Right atrium auricular region (tissue), 2 donors: ENCODE measurements around the gene IMMP1L. TPM values are rescaled to one million over a fixed set of nuclear protein-coding genes. Genes with fewer than 3 reads are reported as not detected.

Experiments used
- DNase-seq: peaks from one replicate; pipeline ENCODE4 v3.0.0-alpha.2; 2019; ENCODE audit warnings: low spot score
- H3K27ac ChIP-seq, 2 donors: fragments of 200-600 bp; sonication (generic); 1 replicate in 1 of 2; 2 replicates in 1 of 2; pipeline ENCODE4 v1.5.1; 2016 to 2019
- H3K27me3 ChIP-seq, 2 donors: fragments of 200-600 bp; sonication (generic); one replicate each; pipeline versions ENCODE4 v1.5.1 to v1.6.0; 2017 to 2019
- H3K36me3 ChIP-seq: fragments of 200-600 bp; sonication (generic); one replicate; pipeline ENCODE4 v1.5.1; 2016
- H3K4me1 ChIP-seq, 2 donors: fragments of 200-600 bp; sonication (generic); one replicate each; pipeline versions ENCODE4 v1.5.1 to v1.6.0; 2017 to 2019
- H3K4me3 ChIP-seq, 2 donors: fragments of 200-600 bp; sonication (generic); 1 replicate in 1 of 2; 2 replicates in 1 of 2; pipeline ENCODE4 v1.5.1; 2017 to 2019; ENCODE audit warnings: mild to moderate bottlenecking in 1 of 2, moderate library complexity in 1 of 2
- H3K9me3 ChIP-seq, 2 donors: fragments of 200-600 bp; sonication (generic); one replicate each; pipeline ENCODE4 v1.5.1; 2019
- total RNA-seq, 2 donors: library from RNA; depleted of rRNA; stranded (reverse); fragments of >200 nt; gene quantifications; one replicate each; pipeline ENCODE4 v1.1.0, GENCODE V29; 2016
- TF ChIP-seq, protein P1 (sequence below), 2 donors: fragments of 200-600 bp; sonication (generic); IDR thresholded peaks; one replicate each; pipeline ENCODE4 v1.5.1; 2019; ENCODE audit warnings: antibody characterized with exemption in 2 of 2

Gene IMMP1L
- total RNA-seq, 2 donors from 2014 or later = 9.1 to 22.9 TPM

DNA sequence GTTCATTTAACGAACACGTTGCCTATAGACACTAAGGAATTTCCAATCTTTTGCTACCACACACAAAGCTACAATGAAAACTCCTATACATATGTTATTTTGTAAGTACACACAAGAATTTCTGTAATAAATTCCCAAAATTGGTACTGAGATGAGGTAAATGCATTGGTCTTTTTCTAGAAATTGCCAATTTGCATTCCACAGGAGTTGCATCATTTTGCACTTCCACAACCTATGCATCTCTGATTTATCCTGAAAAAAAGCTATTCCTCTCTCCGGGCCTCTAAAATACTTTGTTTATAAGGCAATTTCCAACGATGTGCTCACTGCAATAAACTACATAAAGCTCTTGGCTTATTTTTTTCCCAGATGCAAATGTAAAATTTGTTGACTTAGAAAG lies 24.9 kb downstream of the IMMP1L start:
- H3K4me1 ChIP-seq = no peaks in the 10 kb centered on the region
- TF ChIP-seq, protein P1, sequence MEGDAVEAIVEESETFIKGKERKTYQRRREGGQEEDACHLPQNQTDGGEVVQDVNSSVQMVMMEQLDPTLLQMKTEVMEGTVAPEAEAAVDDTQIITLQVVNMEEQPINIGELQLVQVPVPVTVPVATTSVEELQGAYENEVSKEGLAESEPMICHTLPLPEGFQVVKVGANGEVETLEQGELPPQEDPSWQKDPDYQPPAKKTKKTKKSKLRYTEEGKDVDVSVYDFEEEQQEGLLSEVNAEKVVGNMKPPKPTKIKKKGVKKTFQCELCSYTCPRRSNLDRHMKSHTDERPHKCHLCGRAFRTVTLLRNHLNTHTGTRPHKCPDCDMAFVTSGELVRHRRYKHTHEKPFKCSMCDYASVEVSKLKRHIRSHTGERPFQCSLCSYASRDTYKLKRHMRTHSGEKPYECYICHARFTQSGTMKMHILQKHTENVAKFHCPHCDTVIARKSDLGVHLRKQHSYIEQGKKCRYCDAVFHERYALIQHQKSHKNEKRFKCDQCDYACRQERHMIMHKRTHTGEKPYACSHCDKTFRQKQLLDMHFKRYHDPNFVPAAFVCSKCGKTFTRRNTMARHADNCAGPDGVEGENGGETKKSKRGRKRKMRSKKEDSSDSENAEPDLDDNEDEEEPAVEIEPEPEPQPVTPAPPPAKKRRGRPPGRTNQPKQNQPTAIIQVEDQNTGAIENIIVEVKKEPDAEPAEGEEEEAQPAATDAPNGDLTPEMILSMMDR (IDR thresholded peaks at IDR 0.05) = no peak
- no peak overlapping the region for H3K4me3 ChIP-seq
- no peak overlapping the region for H3K27ac ChIP-seq
- DNase-seq = no peak
- H3K27me3 ChIP-seq = no peaks in the 10 kb centered on the region
- no peaks in the 10 kb centered on the region for H3K36me3 ChIP-seq
- H3K9me3 ChIP-seq = no peaks in the 10 kb centered on the region

DNA sequence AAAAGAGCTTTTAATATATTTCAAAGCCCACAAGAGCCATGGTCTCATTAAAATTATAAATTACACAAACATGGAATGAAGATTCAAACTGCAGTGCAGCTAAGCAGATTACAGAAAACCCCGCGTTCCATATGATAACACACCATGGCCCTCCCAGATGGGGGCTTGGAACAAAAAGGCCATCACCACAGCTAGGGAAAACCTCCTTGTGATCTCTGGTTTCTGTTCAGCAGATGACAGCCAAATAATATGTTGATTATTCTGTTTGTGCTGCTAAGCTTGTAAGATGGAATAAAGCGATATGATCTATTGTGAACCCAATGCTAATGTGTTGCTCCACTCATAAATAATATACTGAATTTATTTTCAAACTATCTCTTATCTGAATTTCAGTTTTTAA lies 28.5 kb downstream of the IMMP1L start:
- no peak for DNase-seq
- Histone ChIP-seq H3K4me1 (no peaks in the 10 kb centered on the region), H3K36me3 (no peaks in the 10 kb centered on the region), H3K27ac (no peak overlapping the region), H3K4me3 (no peak overlapping the region), H3K27me3 (no peaks in the 10 kb centered on the region), H3K9me3 (no peaks in the 10 kb centered on the region)
- TF ChIP-seq, protein P1 (IDR thresholded peaks at IDR 0.05) = no peak

DNA sequence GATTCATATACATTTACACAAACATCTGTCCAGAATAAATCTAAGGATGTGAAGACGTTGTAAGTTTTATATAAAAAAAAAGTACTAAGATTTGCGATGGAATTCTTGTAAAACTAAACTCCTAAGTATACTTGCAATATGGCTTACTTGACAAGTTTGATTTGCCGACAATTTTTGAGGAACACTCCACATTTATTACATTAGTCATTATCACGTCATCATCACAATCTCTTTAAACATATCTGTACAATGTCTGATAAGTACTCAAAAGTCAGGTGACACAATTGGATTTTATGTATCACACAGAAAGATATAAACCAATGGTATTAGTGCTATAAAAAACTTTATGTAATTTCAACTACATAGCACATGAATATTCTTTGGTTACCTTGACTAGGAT lies 30.4 kb downstream of the IMMP1L start:
- TF ChIP-seq, protein P1 (IDR thresholded peaks at IDR 0.05) = no peak

DNA sequence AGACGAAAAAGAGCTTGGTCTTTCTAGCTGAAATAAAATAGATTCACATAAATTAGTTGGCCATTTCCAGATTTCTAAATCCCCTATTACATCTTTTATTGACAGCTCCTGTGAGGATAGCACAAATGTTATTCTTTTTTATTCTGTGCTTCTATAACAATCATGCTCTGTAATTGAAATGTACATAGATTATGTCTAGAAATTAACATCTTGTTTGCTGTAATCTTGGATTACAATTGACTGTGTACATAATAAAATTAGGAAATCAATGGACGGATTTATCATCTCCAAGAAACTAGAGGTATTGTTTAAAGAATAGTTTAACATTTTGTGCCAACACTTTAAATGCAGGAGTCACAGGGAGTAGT lies 31.2 kb downstream of the IMMP1L start:
- no peak overlapping the region for H3K27ac ChIP-seq
- no peaks in the 10 kb centered on the region for H3K9me3 ChIP-seq
- no peaks in the 10 kb centered on the region for H3K4me1 ChIP-seq
- no peaks in the 10 kb centered on the region for H3K36me3 ChIP-seq
- no peak overlapping the region for H3K4me3 ChIP-seq
- DNase-seq = no peak
- TF ChIP-seq, protein P1 (IDR thresholded peaks at IDR 0.05) = no peak
- H3K27me3 ChIP-seq = no peaks in the 10 kb centered on the region

More for the DNA sequence above, 30.4 kb downstream of the IMMP1L start:
- H3K9me3 ChIP-seq = no peaks in the 10 kb centered on the region
- H3K36me3 ChIP-seq = no peaks in the 10 kb centered on the region
- H3K27ac ChIP-seq = no peak overlapping the region
- no peak overlapping the region for H3K4me3 ChIP-seq
- DNase-seq = no peak
- H3K27me3 ChIP-seq = no peaks in the 10 kb centered on the region
- H3K4me1 ChIP-seq = no peaks in the 10 kb centered on the region

DNA sequence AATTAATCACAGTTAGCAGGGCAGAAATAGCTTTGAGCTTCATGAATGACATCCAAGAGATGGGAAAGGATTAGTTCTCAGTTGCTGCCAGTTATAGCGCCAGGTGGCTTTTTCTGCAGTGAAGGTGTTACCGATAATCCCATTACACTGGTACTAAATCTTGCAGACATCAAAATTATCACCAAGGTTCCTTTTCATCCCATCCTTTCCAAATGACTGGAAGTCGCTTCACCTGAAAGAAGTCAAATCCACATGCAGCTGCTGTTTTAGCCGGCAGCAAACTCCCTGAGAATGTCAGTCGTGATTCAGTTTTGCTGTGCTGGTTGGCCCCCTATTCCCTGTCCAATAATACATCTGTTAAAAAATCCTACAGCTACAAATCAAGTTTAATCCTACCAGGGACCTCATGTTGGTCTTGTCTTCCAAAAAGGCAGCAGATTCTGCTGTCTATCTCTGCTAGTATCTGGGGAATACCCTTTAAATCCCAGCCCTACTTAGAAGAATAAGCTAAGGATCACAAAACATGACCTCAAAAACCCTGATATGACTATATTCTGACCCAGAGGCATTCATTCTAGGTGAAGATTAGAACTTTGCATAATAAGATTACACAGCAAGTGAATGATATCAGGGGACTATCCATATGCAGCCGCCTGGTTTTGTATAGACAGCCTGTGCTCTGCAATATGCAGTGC lies 31.7 kb downstream of the IMMP1L start:
- TF ChIP-seq, protein P1 (IDR thresholded peaks at IDR 0.05) = no peak
- Histone ChIP-seq H3K4me1 (no peaks in the 10 kb centered on the region), H3K27me3 (no peaks in the 10 kb centered on the region), H3K27ac (no peak overlapping the region), H3K9me3 (no peaks in the 10 kb centered on the region), H3K4me3 (no peak overlapping the region), H3K36me3 (no peaks in the 10 kb centered on the region)
- no peak for DNase-seq

DNA sequence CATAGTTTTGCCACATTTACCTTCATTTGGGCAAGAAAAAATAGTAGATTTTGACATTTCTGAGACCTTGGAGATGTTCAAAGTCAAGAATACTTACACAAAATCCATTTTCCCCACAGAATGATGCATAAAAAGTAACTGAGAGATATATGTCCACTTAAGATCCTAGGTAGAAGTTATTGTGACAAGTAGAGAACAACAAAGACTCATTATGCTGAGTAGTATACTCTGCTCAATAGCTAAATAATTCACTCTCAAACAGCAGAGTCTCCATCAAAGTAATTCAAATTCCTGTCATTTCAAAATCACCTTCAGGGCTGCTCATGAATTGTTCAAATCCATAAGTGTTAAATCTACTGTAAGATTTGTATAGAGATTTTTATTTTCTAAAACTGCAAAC lies 35.3 kb downstream of the IMMP1L start:
- no peak for DNase-seq
- Histone ChIP-seq H3K9me3 (no peaks in the 10 kb centered on the region), H3K36me3 (no peaks in the 10 kb centered on the region), H3K27me3 (no peaks in the 10 kb centered on the region), H3K27ac (no peak overlapping the region), H3K4me1 (no peaks in the 10 kb centered on the region), H3K4me3 (no peak overlapping the region)
- TF ChIP-seq, protein P1 (IDR thresholded peaks at IDR 0.05) = no peak
